CD4-positive, alpha-beta T cell (primary cell): ENCODE data around the gene ANO2. TPM values are rescaled to one million over a fixed set of nuclear protein-coding genes. Genes with fewer than 3 reads are reported as not detected.

Experiments used
- ATAC-seq: fragments of 200-7000 bp; cut with Tn5 transposase; one replicate; pipeline ENCODE4 v1.10.0; 2022; ENCODE audit warnings: mild to moderate bottlenecking; ENCODE audit not compliant: poor library complexity
- CTCF ChIA-PET: fragments of 350-600 bp; sonication (Branson Sonifier 250); formaldehyde crosslinking; loops from one replicate; lab custom pipeline; 2021; ENCODE audit warnings: antibody characterized with exemption, inconsistent platforms; lab: Charles Lee
- POLR2A ChIA-PET: fragments of 350-600 bp; sonication (Branson Sonifier 250); formaldehyde crosslinking; loops from one replicate; lab custom pipeline; 2021; ENCODE audit warnings: antibody characterized with exemption, inconsistent platforms; lab: Charles Lee
- DNase-seq, 14 experiments: peaks; one replicate each; pipeline ENCODE4 v3.0.0-alpha.2; 2013 to 2020; ENCODE audit warnings: mixed read lengths in 2 of 14
- H3K27ac ChIP-seq, 2 donors: one replicate each; pipeline versions ENCODE4 v1.5.1 to v1.7.0; 2013; ENCODE audit warnings: low read length in 2 of 2, low read depth in 1 of 2, mild to moderate bottlenecking in 1 of 2
- H3K27me3 ChIP-seq, 2 experiments: 1 replicate in 1 of 2; 2 replicates in 1 of 2; pipeline versions ENCODE4 v1.6.1 to v1.7.0; 2013; ENCODE audit warnings: low read length in 2 of 2, control low read depth in 1 of 2, mild to moderate bottlenecking in 1 of 2, moderate library complexity in 1 of 2; ENCODE audit not compliant: insufficient read depth in 2 of 2, control insufficient read depth in 1 of 2
- H3K36me3 ChIP-seq: one replicate; pipeline ENCODE4 v1.6.1; 2013; ENCODE audit warnings: low read length, control low read depth; ENCODE audit not compliant: insufficient read depth
- H3K4me1 ChIP-seq: one replicate; pipeline ENCODE4 v1.6.1; 2013; ENCODE audit warnings: low read length, control low read depth; ENCODE audit not compliant: insufficient read depth
- H3K4me3 ChIP-seq: one replicate; pipeline ENCODE4 v1.5.1; 2013; ENCODE audit warnings: mild to moderate bottlenecking, low read length, moderate library complexity
- H3K9me3 ChIP-seq, 2 experiments: 1 replicate in 1 of 2; 2 replicates in 1 of 2; pipeline versions ENCODE4 v1.6.1 to v1.7.0; 2013; ENCODE audit warnings: low read length in 2 of 2, mild to moderate bottlenecking in 2 of 2, control low read depth in 1 of 2, moderate library complexity in 1 of 2; ENCODE audit not compliant: control insufficient read depth in 1 of 2, insufficient read depth in 1 of 2
- H3K27ac Mint-ChIP-seq: one replicate; pipeline ENCODE4 v1.8.0; 2020; ENCODE audit warnings: mixed read lengths
- H3K27me3 Mint-ChIP-seq: one replicate; pipeline ENCODE4 v1.8.0; 2021; ENCODE audit warnings: mixed read lengths
- H3K36me3 Mint-ChIP-seq: one replicate; pipeline ENCODE4 v1.8.0; 2021; ENCODE audit warnings: low read depth, mixed read lengths
- H3K4me1 Mint-ChIP-seq: one replicate; pipeline ENCODE4 v1.8.0; 2021; ENCODE audit warnings: low read depth, mixed read lengths
- H3K4me3 Mint-ChIP-seq: one replicate; pipeline ENCODE4 v1.8.0; 2020; ENCODE audit warnings: mild to moderate bottlenecking, mixed read lengths
- H3K9me3 Mint-ChIP-seq: one replicate; pipeline ENCODE4 v1.8.0; 2020; ENCODE audit warnings: mixed read lengths
- CTCF ChIP-seq: fragments of 200-600 bp; IDR thresholded peaks from one replicate; pipeline ENCODE4 v1.8.0; 2022; ENCODE audit warnings: antibody characterized with exemption, mild to moderate bottlenecking
- intact Hi-C, 2 experiments: fragments of 100-400 bp; cut with DNase I in 1 of 2; cut with micrococcal nuclease in 1 of 2; formaldehyde crosslinking; loops; one replicate each; pipeline versions ENCODE4 v1.15.1 to v1.9.0; 2023 to 2025; cut with DNase I, micrococcal nuclease
- total RNA-seq, 174 experiments: library from RNA in 2 of 174; stranded (reverse) in 2 of 174; gene quantifications; one replicate each; pipeline ENCODE4 v1.2.3 and lab custom pipeline; 2021 to 2026

ANO2 gene
- total RNA-seq, 2 experiments from 2014 or later, result not detected

DNA sequence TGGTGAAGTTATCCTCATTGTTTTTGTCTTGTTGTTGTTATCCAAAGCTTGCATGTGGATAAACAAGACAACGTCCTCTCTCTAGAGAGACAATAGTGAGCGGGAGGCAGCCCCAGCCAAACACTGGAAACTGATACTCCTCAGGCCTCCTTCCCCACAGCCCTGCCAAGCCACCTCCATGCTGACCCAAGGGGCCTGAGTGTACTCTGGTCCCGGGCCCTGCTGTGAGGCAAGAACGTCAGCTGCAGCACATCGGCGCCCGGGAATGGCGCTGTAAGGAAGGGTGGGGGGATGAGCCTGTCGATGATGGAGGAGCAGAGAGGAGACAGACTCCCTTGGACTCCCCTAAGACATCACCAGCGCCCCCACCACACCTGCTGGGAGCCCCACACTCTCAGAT is 83.6 kb downstream of the ANO2 start:
- no peak for ATAC-seq

DNA sequence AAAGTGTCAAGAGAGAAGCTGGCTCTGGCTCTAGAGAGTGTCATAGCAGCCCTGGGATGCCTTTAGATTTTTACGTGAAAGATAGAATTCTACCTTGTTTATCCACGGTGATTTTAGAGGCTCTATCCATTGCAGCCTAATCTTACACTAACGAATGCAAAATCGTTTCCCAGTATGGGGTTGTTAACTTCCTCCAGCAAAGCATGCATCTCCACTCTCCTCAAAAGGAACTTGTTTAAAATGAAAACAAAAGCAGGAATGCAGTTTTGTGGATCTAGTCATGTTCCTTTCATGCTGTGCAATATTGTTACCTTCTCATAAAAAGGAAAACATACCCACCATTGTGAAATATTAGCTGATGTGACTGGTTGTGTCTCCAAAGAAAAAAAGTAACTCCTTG is 88.4 kb downstream of the ANO2 start:
- CTCF ChIA-PET, result no interaction called here
- Histone ChIP-seq H3K36me3 (no peaks in the 10 kb centered on the region), H3K9me3 (peaks cover 0 to 8% of the 10 kb centered on the region in 2 experiments), H3K4me3 (no peak overlapping the region), H3K27ac (no peak overlapping the region), H3K4me1 (no peaks in the 10 kb centered on the region), H3K27me3 (peaks cover 0 to 1% of the 10 kb centered on the region in 2 experiments)
- H3K36me3 Mint-ChIP-seq, result no peaks in the 10 kb centered on the region
- no peaks in the 10 kb centered on the region for H3K9me3 Mint-ChIP-seq
- TF ChIP-seq CTCF, result no peak
- POLR2A ChIA-PET, result no interaction called here
- no peak overlapping the region for H3K4me3 Mint-ChIP-seq
- H3K27ac Mint-ChIP-seq, result no peak overlapping the region
- H3K27me3 Mint-ChIP-seq, result peaks cover 46% of the 10 kb centered on the region
- H3K4me1 Mint-ChIP-seq, result no peaks in the 10 kb centered on the region
- intact Hi-C loops, result no loop called here
- ATAC-seq (no peak), DNase-seq (no peak)

More for the DNA sequence above, 83.6 kb downstream of the ANO2 start:
- Histone ChIP-seq H3K4me1 (no peaks in the 10 kb centered on the region), H3K4me3 (no peak overlapping the region), H3K36me3 (no peaks in the 10 kb centered on the region), H3K27ac (no peak overlapping the region), H3K27me3 (peaks cover 0 to 4% of the 10 kb centered on the region in 2 experiments), H3K9me3 (peaks cover 0 to 9% of the 10 kb centered on the region in 2 experiments)
- no peak for DNase-seq
- CTCF ChIA-PET, result no interaction called here
- no peaks in the 10 kb centered on the region for H3K36me3 Mint-ChIP-seq
- POLR2A ChIA-PET, result no interaction called here
- H3K27ac Mint-ChIP-seq, result no peak overlapping the region
- H3K4me3 Mint-ChIP-seq, result no peak overlapping the region
- intact Hi-C loops, result no loop called here
- TF ChIP-seq CTCF, result no peak
- no peaks in the 10 kb centered on the region for H3K4me1 Mint-ChIP-seq
- peaks cover 18% of the 10 kb centered on the region for H3K27me3 Mint-ChIP-seq
- H3K9me3 Mint-ChIP-seq, result no peaks in the 10 kb centered on the region

- no peaks in the 10 kb centered on the region for H3K4me1 Mint-ChIP-seq
- peaks cover 21% of the 10 kb centered on the region for H3K27me3 Mint-ChIP-seq
- no peaks in the 10 kb centered on the region for H3K36me3 Mint-ChIP-seq
- Histone ChIP-seq H3K4me1 (no peaks in the 10 kb centered on the region), H3K27me3 (peaks cover 0 to 3% of the 10 kb centered on the region in 2 experiments), H3K36me3 (no peaks in the 10 kb centered on the region), H3K9me3 (peaks cover 0 to 5% of the 10 kb centered on the region in 2 experiments), H3K27ac (no peak overlapping the region), H3K4me3 (no peak overlapping the region)
- no peak for TF ChIP-seq CTCF
- no peaks in the 10 kb centered on the region for H3K9me3 Mint-ChIP-seq
- H3K4me3 Mint-ChIP-seq, result no peak overlapping the region
- ATAC-seq, result no peak
- POLR2A ChIA-PET, result no interaction called here
- no peak for DNase-seq
- CTCF ChIA-PET, result interaction anchor here (0.8 kb wide), 1 partner anchor 12 kb away, joined by 3 read pairs; no protein-coding TSS in a partner anchor
- H3K27ac Mint-ChIP-seq, result no peak overlapping the region
- intact Hi-C loops, result no loop called here
These were observed 98.1 kb downstream of the ANO2 start for GRCh38 chr12:5846950-5847349.
